Liver (tissue), 9 donors: ENCODE measurements around the gene SLC43A3. TPM values are rescaled to one million over a fixed set of nuclear protein-coding genes. Genes with fewer than 3 reads are reported as not detected.

Source experiments
- DNase-seq: peaks from one replicate; pipeline ENCODE4 v3.0.0-alpha.2; 2017; ENCODE audit warnings: low spot score
- H3K27ac ChIP-seq, 2 donors: one replicate each; pipeline ENCODE4 v1.7.0; 2013; ENCODE audit warnings: inconsistent platforms in 2 of 2, low read length in 2 of 2, control low read depth in 1 of 2, low read depth in 1 of 2, mild to moderate bottlenecking in 1 of 2
- H3K27me3 ChIP-seq, 4 donors: one replicate each; pipeline versions ENCODE4 v1.6.1 to v1.7.0; 2013; ENCODE audit warnings: low read length in 3 of 4, inconsistent platforms in 1 of 4, mild to moderate bottlenecking in 1 of 4, moderate library complexity in 1 of 4; ENCODE audit not compliant: control insufficient read depth in 4 of 4, insufficient read depth in 4 of 4
- H3K36me3 ChIP-seq, 4 donors: one replicate each; pipeline versions ENCODE4 v1.6.1 to v1.7.0; 2013; ENCODE audit warnings: low read length in 3 of 4, mild to moderate bottlenecking in 3 of 4, low read depth in 1 of 4, moderate library complexity in 1 of 4; ENCODE audit not compliant: control insufficient read depth in 4 of 4, insufficient read depth in 3 of 4
- H3K4me1 ChIP-seq, 4 donors: one replicate each; pipeline versions ENCODE4 v1.6.1 to v1.7.0; 2013; ENCODE audit warnings: low read length in 3 of 4, mild to moderate bottlenecking in 3 of 4, moderate library complexity in 1 of 4; ENCODE audit not compliant: control insufficient read depth in 4 of 4, insufficient read depth in 4 of 4
- H3K4me3 ChIP-seq, 3 donors: one replicate each; pipeline versions ENCODE4 v1.6.1 to v1.7.0; 2013; ENCODE audit warnings: low read length in 3 of 3, control low read depth in 1 of 3, low read depth in 1 of 3, mild to moderate bottlenecking in 1 of 3
- H3K9ac ChIP-seq, 2 donors: one replicate each; pipeline ENCODE4 v1.7.0; 2013; ENCODE audit warnings: low read length in 2 of 2, mild to moderate bottlenecking in 2 of 2, moderate library complexity in 2 of 2, control low read depth in 1 of 2, low read depth in 1 of 2
- H3K9me3 ChIP-seq, 4 donors: one replicate each; pipeline versions ENCODE4 v1.6.1 to v1.7.0; 2013; ENCODE audit warnings: low read length in 3 of 4; ENCODE audit not compliant: control insufficient read depth in 4 of 4
- CTCF ChIP-seq: fragments of 150-350 bp; IDR thresholded peaks from 2 replicates; pipeline ENCODE4 v1.5.1; 2017; ENCODE audit warnings: improper control_type of control experiment, low read depth, low read length; ENCODE audit not compliant: missing input control
- EGR1 ChIP-seq, 2 donors: IDR thresholded peaks; 2 replicates each; pipeline ENCODE4 v1.6.1; 2016 to 2018; ENCODE audit warnings: antibody characterized with exemption in 2 of 2, low read depth in 2 of 2
- FOXA1 ChIP-seq: IDR thresholded peaks from 2 replicates; pipeline ENCODE4 v1.6.1; 2016; ENCODE audit warnings: antibody characterized with exemption
- FOXA2 ChIP-seq: IDR thresholded peaks from 2 replicates; pipeline ENCODE4 v1.6.1; 2016; ENCODE audit warnings: antibody characterized with exemption
- GABPA ChIP-seq, 2 donors: IDR thresholded peaks in 1 of 2; conservative IDR thresholded peaks in 1 of 2; 2 replicates each; pipeline ENCODE4 v1.6.1; 2016; ENCODE audit warnings: antibody characterized with exemption in 2 of 2, mild to moderate bottlenecking in 1 of 2, moderate library complexity in 1 of 2
- HNF4G ChIP-seq: IDR thresholded peaks from 2 replicates; pipeline ENCODE4 v1.6.1; 2016; ENCODE audit warnings: antibody characterized with exemption
- JUND ChIP-seq, 2 donors: IDR thresholded peaks; 2 replicates each; pipeline ENCODE4 v1.6.1; 2016; ENCODE audit warnings: antibody characterized with exemption in 2 of 2
- MAX ChIP-seq: IDR thresholded peaks from 2 replicates; pipeline ENCODE4 v1.6.1; 2016; ENCODE audit warnings: antibody characterized with exemption
- NR2F2 ChIP-seq: IDR thresholded peaks from 2 replicates; pipeline ENCODE4 v1.6.1; 2016; ENCODE audit warnings: antibody characterized with exemption
- REST ChIP-seq: IDR thresholded peaks from 2 replicates; pipeline ENCODE4 v1.6.1; 2016; ENCODE audit warnings: antibody characterized with exemption, mild to moderate bottlenecking
- YY1 ChIP-seq: IDR thresholded peaks from 2 replicates; pipeline ENCODE4 v1.6.1; 2016; ENCODE audit warnings: antibody characterized with exemption, mild to moderate bottlenecking
- ZBTB33 ChIP-seq: IDR thresholded peaks from 2 replicates; pipeline ENCODE4 v1.6.1; 2016; ENCODE audit warnings: antibody characterized with exemption
- WGBS: extraction: QIAGEN DNeasy Blood & Tissue Kit; methylation state at CpG from one replicate; pipeline ENCODE4 v1.1.7; 2013; 5-methylcytosine and 5-hydroxymethylcytosine counted together
- polyA plus RNA-seq, 2 donors: library from polyadenylated mRNA; stranded (reverse) in 1 of 2; unstranded in 1 of 2; fragments of 200-250 nt in 1 of 2; fragments of >200 nt in 1 of 2; fragmentation: Nextera tagmentation in 1 of 2; extraction: Ambion mirVana in 1 of 2; gene quantifications; one replicate each; pipeline versions ENCODE4 v1.2.1 to v1.2.3, GENCODE V29; 2013 to 2015
- total RNA-seq, 2 donors: library from RNA; depleted of rRNA; stranded (reverse); fragments of >200 nt; gene quantifications; one replicate each; pipeline ENCODE4 v1.2.3, GENCODE V29; 2014
- donor health status: healthy.
- donor health status: healthy.
- donor health status: healthy.
- donor health status: healthy.
- donor health status: healthy.

Gene SLC43A3
- total and polyA plus RNA-seq, 4 donors, result 47.2 to 152 (median 93.0) TPM

GRCh38 chr11:57418131-57418530 lies 8.8 kb downstream of the SLC43A3 start (continued):
- TF ChIP-seq REST (no peak), FOXA2 (no peak), GABPA (IDR thresholded peaks at IDR 0.05 in 1 of 2, conservative IDR thresholded peaks at IDR 0.05 in 1 of 2) (no peak)

- H3K9me3 ChIP-seq, result no peaks in the 10 kb centered on the region
- no peak overlapping the region for H3K9ac ChIP-seq
- no peaks in the 10 kb centered on the region for H3K27me3 ChIP-seq
- H3K27ac ChIP-seq, result no peak overlapping the region
- WGBS, result 91% methylated on average over 4 of the region's 4 CpGs
- H3K36me3 ChIP-seq, result peaks cover 34 to 82% (median 76%) of the 10 kb centered on the region in 4 donors
- TF ChIP-seq GABPA (IDR thresholded peaks at IDR 0.05 in 1 of 2, conservative IDR thresholded peaks at IDR 0.05 in 1 of 2) (no peak), FOXA1 (no peak), ZBTB33 (no peak), NR2F2 (no peak), MAX (no peak), FOXA2 (no peak)
- DNase-seq, result no peak
- H3K4me3 ChIP-seq, result no peak overlapping the region
- peaks cover 0 to 6% (median under 1%) of the 10 kb centered on the region in 4 donors for H3K4me1 ChIP-seq
These were observed 9.9 kb downstream of the SLC43A3 start for GRCh38 chr11:57417056-57417455.

- DNase-seq, result no peak
- H3K4me3 ChIP-seq, result no peak overlapping the region
- no peak overlapping the region for H3K9ac ChIP-seq
- H3K27ac ChIP-seq, result no peak overlapping the region
- peaks cover 32 to 82% (median 75%) of the 10 kb centered on the region in 4 donors for H3K36me3 ChIP-seq
- WGBS, result 93% methylated on average over 3 of the region's 3 CpGs
- H3K9me3 ChIP-seq, result no peaks in the 10 kb centered on the region
- no peaks in the 10 kb centered on the region for H3K27me3 ChIP-seq
- H3K4me1 ChIP-seq, result peaks cover 0 to 6% (median under 1%) of the 10 kb centered on the region in 4 donors
- TF ChIP-seq JUND (IDR thresholded peaks at IDR 0.05) (no peak), EGR1 (IDR thresholded peaks at IDR 0.05; ENCODE audit: low read depth in 2 of 2) (no peak), HNF4G (no peak), CTCF (no peak), FOXA2 (no peak), FOXA1 (no peak), MAX (no peak), YY1 (no peak)
These were observed 10.5 kb downstream of the SLC43A3 start for GRCh38 chr11:57416436-57416835.
